NCI-H1436 treated with DMSO at 0.1 percent for 48 hours (cell line): ENCODE results near the gene PKP4.

Experiments used
- DNase-seq: peaks from one replicate; lab custom pipeline; 2025; lab: John Stamatoyannopoulos, UW

The PKP4 gene

GRCh38 chr2:158600155-158600802 is 143.5 kb downstream of the PKP4 start:
- no peak for DNase-seq

GRCh38 chr2:158602027-158602426 is 145.3 kb downstream of the PKP4 start:
- no peak for DNase-seq

GRCh38 chr2:158603205-158603604 is 146.5 kb downstream of the PKP4 start:
- DNase-seq, result no peak

- no peak for DNase-seq
Observed at GRCh38 chr2:158603986-158604385, 147.2 kb downstream of the PKP4 start.

- no peak for DNase-seq
Observed at GRCh38 chr2:158610059-158610458, 153.3 kb downstream of the PKP4 start.

- DNase-seq, result no peak
Observed at GRCh38 chr2:158616480-158617000, 159.8 kb downstream of the PKP4 start.

GRCh38 chr2:158618891-158619490 is 162.2 kb downstream of the PKP4 start:
- DNase-seq, result no peak

GRCh38 chr2:158619496-158619895 is 162.7 kb downstream of the PKP4 start:
- DNase-seq, result no peak

- DNase-seq, result no peak
Observed at GRCh38 chr2:158620656-158621055, 163.9 kb downstream of the PKP4 start.

GRCh38 chr2:158624071-158624667 is 167.4 kb downstream of the PKP4 start:
- no peak for DNase-seq

- no peak for DNase-seq
Observed at GRCh38 chr2:158624961-158625360, 168.2 kb downstream of the PKP4 start.

- DNase-seq, result no peak
Observed at GRCh38 chr2:158629116-158629515, 172.4 kb downstream of the PKP4 start.

- no peak for DNase-seq
Observed at GRCh38 chr2:158633261-158633660, 176.5 kb downstream of the PKP4 start.

- no peak for DNase-seq
Observed at GRCh38 chr2:158634627-158635026, 177.9 kb downstream of the PKP4 start.

GRCh38 chr2:158635961-158636601 is 179.3 kb downstream of the PKP4 start:
- no peak for DNase-seq

- DNase-seq, result no peak
Observed at GRCh38 chr2:158637357-158637756, 180.6 kb downstream of the PKP4 start.

GRCh38 chr2:158644139-158644538 is 187.4 kb downstream of the PKP4 start:
- DNase-seq, result no peak

- no peak for DNase-seq
Observed at GRCh38 chr2:158645299-158645698, 188.5 kb downstream of the PKP4 start.

- DNase-seq, result no peak
Observed at GRCh38 chr2:158647436-158648231, 190.9 kb downstream of the PKP4 start.

GRCh38 chr2:158649846-158650245 is 193.1 kb downstream of the PKP4 start:
- no peak for DNase-seq

GRCh38 chr2:158650646-158651357 is 194.1 kb downstream of the PKP4 start:
- DNase-seq, result no peak
